OCI-LY7 (cell line): ENCODE measurements around the gene TPM2. TPM values are rescaled to one million over a fixed set of nuclear protein-coding genes. Genes with fewer than 3 reads are reported as not detected.

Source experiments
- BruUV-seq: library from RNA; stranded (reverse); fragments of 400-500 nt; replicated peaks from 2 replicates; lab custom pipeline; 2021; lab: Mats Ljungman, UMichigan
- CTCF ChIA-PET: fragments of 300-600 bp; sonication (Branson Sonifier 250); formaldehyde crosslinking; loops from one replicate; lab custom pipeline; 2022; ENCODE audit warnings: antibody characterized with exemption; ENCODE audit not compliant: unreplicated experiment; lab: Charles Lee
- POLR2A ChIA-PET: fragments of 300-600 bp; sonication (Branson Sonifier 250); formaldehyde crosslinking; loops from one replicate; lab custom pipeline; 2022; ENCODE audit warnings: antibody characterized with exemption; lab: Charles Lee
- DNase-seq: peaks from one replicate; pipeline ENCODE4 v3.0.0-alpha.2; 2015; ENCODE audit warnings: low spot score
- H2AFZ ChIP-seq: fragments of 200-600 bp; sonication (generic), shearing (Covaris generic); 2 replicates; pipeline ENCODE4 v1.6.1; 2014; ENCODE audit warnings: mild to moderate bottlenecking, antibody characterized with exemption, low read length, moderate library complexity
- H3K27ac ChIP-seq: fragments of 200-600 bp; sonication (generic); 2 replicates; pipeline ENCODE4 v1.5.1; 2014; ENCODE audit warnings: mixed run types, low read depth, mild to moderate bottlenecking, moderate library complexity, low read length, inconsistent platforms; ENCODE audit not compliant: poor library complexity, severe bottlenecking
- H3K36me3 ChIP-seq: fragments of 200-600 bp; sonication (generic); 2 replicates; pipeline ENCODE4 v1.6.1; 2014; ENCODE audit warnings: mild to moderate bottlenecking, antibody characterized with exemption, low read length, moderate library complexity, mixed read lengths; ENCODE audit not compliant: insufficient read depth
- H3K4me1 ChIP-seq: fragments of 200-600 bp; sonication (generic); 2 replicates; pipeline ENCODE4 v1.5.1; 2014; ENCODE audit warnings: mild to moderate bottlenecking, low read length; ENCODE audit not compliant: insufficient read depth, poor library complexity, severe bottlenecking
- H3K4me2 ChIP-seq: fragments of 200-600 bp; sonication (generic); 2 replicates; pipeline ENCODE4 v1.6.1; 2014; ENCODE audit warnings: mild to moderate bottlenecking, low read length
- H3K4me3 ChIP-seq: fragments of 200-600 bp; sonication (generic); 2 replicates; pipeline ENCODE4 v1.5.1; 2014; ENCODE audit warnings: mild to moderate bottlenecking, low read depth, low read length; ENCODE audit not compliant: poor library complexity, severe bottlenecking
- H3K79me2 ChIP-seq: fragments of 200-600 bp; sonication (generic); 2 replicates; pipeline ENCODE4 v1.6.1; 2016; ENCODE audit warnings: low read depth, mild to moderate bottlenecking, low read length, moderate library complexity, mixed read lengths; ENCODE audit not compliant: insufficient read depth
- H3K9me2 ChIP-seq: fragments of 200-600 bp; sonication (generic); 2 replicates; pipeline ENCODE4 v1.6.1; 2016; ENCODE audit warnings: mild to moderate bottlenecking, low read length, mixed read lengths; ENCODE audit not compliant: insufficient read depth
- H3K9me3 ChIP-seq: fragments of 200-600 bp; sonication (generic); 2 replicates; pipeline ENCODE4 v1.6.1; 2014; ENCODE audit warnings: mild to moderate bottlenecking, mixed run types, low read length, mixed read lengths
- H4K20me1 ChIP-seq: fragments of 200-600 bp; sonication (generic); 2 replicates; pipeline ENCODE4 v1.6.1; 2014; ENCODE audit warnings: mild to moderate bottlenecking, antibody characterized with exemption, low read length, moderate library complexity, mixed read lengths; ENCODE audit not compliant: insufficient read depth
- EZH2phosphoT487 ChIP-seq: fragments of 200-600 bp; sonication (generic); IDR thresholded peaks from 2 replicates; pipeline ENCODE4 v1.6.1; 2018; ENCODE audit warnings: low read depth, borderline replicate concordance, mild to moderate bottlenecking, mixed run types, antibody characterized with exemption, low read length, moderate library complexity, mixed read lengths
- intact Hi-C: fragments of 100-400 bp; cut with micrococcal nuclease; formaldehyde crosslinking; loops from one replicate; pipeline ENCODE4 v1.10.0; 2022; ENCODE audit not compliant: unreplicated experiment
- total RNA-seq, 2 experiments: library from RNA; depleted of rRNA in 1 of 2; stranded (reverse); fragments of >200 nt in 1 of 2; shearing (Covaris generic) in 1 of 2; gene quantifications; 2 replicates each; pipeline ENCODE4 v1.2.3, GENCODE V29; 2014 to 2022
- TF ChIP-seq, protein P1 (sequence below): fragments of 200-600 bp; sonication (generic); conservative IDR thresholded peaks from 2 replicates; pipeline ENCODE4 v1.5.1; 2014; ENCODE audit warnings: mild to moderate bottlenecking, antibody characterized with exemption, low read length, moderate library complexity, mixed read lengths

Gene TPM2
- total RNA-seq, 2 experiments from 2014 or later: 2.5 TPM; not detected in 1

DNA sequence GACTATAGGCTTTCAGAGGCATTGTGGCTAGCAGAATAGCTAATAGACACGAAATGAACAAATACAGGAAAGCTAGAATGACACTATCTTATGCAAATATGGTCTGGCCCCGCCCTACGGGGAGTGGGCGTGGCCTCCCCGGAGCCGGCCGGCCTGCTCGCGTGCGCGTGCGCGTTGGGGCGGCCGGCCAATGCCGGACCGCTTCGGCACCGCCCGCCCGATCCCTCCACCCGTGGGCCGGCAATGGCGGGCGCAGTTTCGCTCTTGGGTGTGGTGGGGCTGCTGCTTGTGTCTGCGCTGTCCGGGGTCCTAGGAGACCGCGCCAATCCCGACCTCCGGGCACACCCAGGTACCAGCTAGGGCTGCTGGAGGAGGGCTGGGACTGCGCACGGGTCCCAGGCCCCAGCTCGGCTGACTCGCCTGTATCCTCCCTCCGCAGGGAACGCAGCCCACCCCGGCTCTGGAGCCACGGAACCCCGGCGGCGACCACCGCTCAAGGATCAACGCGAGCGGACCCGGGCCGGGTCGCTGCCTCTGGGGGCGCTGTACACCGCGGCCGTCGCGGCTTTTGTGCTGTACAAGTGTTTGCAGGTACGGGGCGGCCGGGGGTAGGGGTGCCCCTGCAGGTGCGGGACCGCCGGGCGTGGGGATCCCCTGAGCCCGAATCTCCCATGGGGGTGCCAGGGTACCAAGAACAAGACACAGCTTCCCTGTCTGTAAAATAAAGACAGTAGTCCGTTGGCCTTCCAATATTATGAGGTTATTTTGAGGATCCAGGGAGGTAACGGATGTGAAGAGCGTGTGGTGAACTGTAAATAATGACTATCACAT, 31.4 kb downstream of the TPM2 start, which contains the start of gene CCDC107:
Gene CCDC107, plus strand, starts transcription at position 156 of the 831 bp plus-strand sequence. Its CDS starts 88 bp downstream, at position 244.
- no TSS peak for BruUV-seq
- intact Hi-C loops: loop anchor here (2.0 to 5.0 kb wide), 5 partner anchors 38 to 169 kb away; partner anchors contain the start of genes CD72, FAM221B, TESK1 and TMEM8B

DNA sequence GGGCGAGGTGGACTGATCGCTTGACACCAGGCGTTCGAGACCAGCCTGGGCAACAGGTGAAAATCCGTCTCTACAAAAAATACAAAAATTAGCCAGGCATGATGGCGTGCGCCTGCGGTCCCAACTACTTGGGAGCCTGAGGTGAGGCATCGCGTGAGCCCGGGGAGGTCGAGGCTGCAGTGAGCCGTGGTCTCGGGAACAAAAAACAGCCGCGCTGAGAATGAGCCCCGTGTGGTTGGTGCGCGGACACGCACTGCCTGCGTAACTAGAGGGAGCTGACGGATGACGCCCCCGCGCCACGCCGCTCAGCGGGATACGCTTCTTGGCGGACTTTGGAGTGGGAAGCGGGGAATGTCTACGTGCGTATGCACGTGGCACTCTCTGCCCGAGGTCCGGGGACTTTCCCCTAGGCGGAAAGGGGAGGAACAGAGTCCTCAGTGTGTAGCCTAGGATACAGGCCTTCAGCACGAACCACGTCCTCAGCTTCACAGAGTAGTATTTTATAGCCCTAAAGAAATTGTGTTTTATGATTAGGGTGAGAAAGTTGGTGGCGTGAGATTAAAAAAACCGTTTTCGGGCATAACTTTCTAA, 32.1 kb downstream of the TPM2 start, which contains the start of gene RMRP:
Gene RMRP, minus strand, starts transcription at position 474 of the 591 bp plus-strand sequence.
- intact Hi-C loops: loop anchor here (2.0 to 5.0 kb wide), 6 partner anchors 39 to 170 kb away; partner anchors contain the start of genes CD72, FAM221B, HINT2 and TESK1
- Histone ChIP-seq H3K27ac (peak within 1 kb of the TSS; percentile 84), H3K4me3 (peak within 1 kb of the TSS; percentile 81), H2AFZ (peak within 1 kb of the TSS; percentile 62; the same call in 1 of the 2 replicates), H3K36me3 (peaks cover 27% of the 10 kb centered on the region), H3K4me2 (peak within 1 kb of the TSS; percentile 96), H3K9me3 (no peaks in the 10 kb centered on the region), H3K79me2 (peaks cover 14% of the 10 kb centered on the region; the same call in 1 of the 2 replicates), H3K9me2 (no peaks in the 10 kb centered on the region), H4K20me1 (0 out of 2 replicates have a peak, but pooled peaks cover 5% of the 10 kb centered on the region), H3K4me1 (peaks cover 64% of the 10 kb centered on the region)
- ChIA-PET POLR2A (interaction anchor here (0.6 to 3.9 kb wide), 11 partner anchors 10 to 91 kb away, joined by 3 to 47 read pairs (median 5); partner anchors contain the start of genes CREB3, TESK1 and TLN1), CTCF (interaction anchor here (0.9 to 2.0 kb wide), 4 partner anchors 10 to 58 kb away, joined by 3 to 15 read pairs (median 4); no protein-coding TSS in a partner anchor)
- peak; percentile 96 for DNase-seq
- no peak for TF ChIP-seq EZH2phosphoT487
- TF ChIP-seq, protein P1, sequence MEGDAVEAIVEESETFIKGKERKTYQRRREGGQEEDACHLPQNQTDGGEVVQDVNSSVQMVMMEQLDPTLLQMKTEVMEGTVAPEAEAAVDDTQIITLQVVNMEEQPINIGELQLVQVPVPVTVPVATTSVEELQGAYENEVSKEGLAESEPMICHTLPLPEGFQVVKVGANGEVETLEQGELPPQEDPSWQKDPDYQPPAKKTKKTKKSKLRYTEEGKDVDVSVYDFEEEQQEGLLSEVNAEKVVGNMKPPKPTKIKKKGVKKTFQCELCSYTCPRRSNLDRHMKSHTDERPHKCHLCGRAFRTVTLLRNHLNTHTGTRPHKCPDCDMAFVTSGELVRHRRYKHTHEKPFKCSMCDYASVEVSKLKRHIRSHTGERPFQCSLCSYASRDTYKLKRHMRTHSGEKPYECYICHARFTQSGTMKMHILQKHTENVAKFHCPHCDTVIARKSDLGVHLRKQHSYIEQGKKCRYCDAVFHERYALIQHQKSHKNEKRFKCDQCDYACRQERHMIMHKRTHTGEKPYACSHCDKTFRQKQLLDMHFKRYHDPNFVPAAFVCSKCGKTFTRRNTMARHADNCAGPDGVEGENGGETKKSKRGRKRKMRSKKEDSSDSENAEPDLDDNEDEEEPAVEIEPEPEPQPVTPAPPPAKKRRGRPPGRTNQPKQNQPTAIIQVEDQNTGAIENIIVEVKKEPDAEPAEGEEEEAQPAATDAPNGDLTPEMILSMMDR: 0 out of 2 replicates have a peak, but pooled peaks have one; percentile 27
- no TSS peak for BruUV-seq

More for the DNA sequence above, 31.4 kb downstream of the TPM2 start, which contains the start of gene CCDC107:
- H3K4me1 ChIP-seq: peaks cover 65% of the 10 kb centered on the region
- H3K4me3 ChIP-seq: peak within 1 kb of the TSS; percentile 81
- peak; percentile 91 for DNase-seq
- H3K4me2 ChIP-seq: peak within 1 kb of the TSS; percentile 96
- H3K9me3 ChIP-seq: no peaks in the 10 kb centered on the region
- H3K9me2 ChIP-seq: no peaks in the 10 kb centered on the region
- ChIA-PET POLR2A (interaction anchor here (0.6 to 3.9 kb wide), 9 partner anchors 11 to 73 kb away, joined by 3 to 47 read pairs (median 6); partner anchors contain the start of genes CREB3, TESK1 and TLN1), CTCF (interaction anchor here (0.9 to 2.0 kb wide), 6 partner anchors 11 to 69 kb away, joined by 3 to 15 read pairs (median 4); partner anchors contain the start of gene TESK1)
- peak within 1 kb of the TSS; percentile 84 for H3K27ac ChIP-seq
- 0 out of 2 replicates have a peak, but pooled peaks cover 5% of the 10 kb centered on the region for H4K20me1 ChIP-seq
- peaks cover 19% of the 10 kb centered on the region; the same call in 1 of the 2 replicates for H3K79me2 ChIP-seq
- TF ChIP-seq, protein P1: peak; percentile 85
- no peak for TF ChIP-seq EZH2phosphoT487
- peaks cover 34% of the 10 kb centered on the region for H3K36me3 ChIP-seq
- peak within 1 kb of the TSS; percentile 62; the same call in 1 of the 2 replicates for H2AFZ ChIP-seq
